ENCODE measurements around the gene ALDH7A1.

ALDH7A1 gene

DNA sequence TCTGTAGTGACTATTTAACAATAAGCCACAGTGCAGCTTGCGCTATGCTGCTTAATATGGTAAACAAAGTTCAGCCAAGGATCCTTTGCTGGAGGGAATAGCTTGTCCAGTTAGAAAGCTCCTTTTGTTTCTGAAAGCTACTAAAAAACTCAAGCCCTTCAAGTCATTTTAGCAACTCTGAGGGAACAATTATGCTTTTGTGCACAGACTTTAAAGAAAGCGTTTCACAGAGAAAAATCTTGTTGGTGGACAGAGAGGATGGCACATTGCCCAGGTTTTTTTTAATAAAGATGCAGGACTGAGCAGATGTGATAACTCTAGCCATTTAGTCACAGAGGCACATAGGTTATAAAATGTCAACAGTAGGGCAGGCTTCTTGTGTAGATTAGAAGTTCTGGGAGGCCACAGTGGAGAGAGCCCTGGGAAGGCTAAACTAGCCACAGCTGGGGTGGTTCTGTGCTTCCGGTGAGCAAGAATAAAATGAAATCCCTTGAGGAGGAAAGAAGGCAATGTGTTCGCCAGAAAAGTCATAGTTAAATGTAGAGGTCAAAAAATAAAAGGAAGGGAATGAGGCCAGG lies 63.4 kb downstream of the ALDH7A1 start:
- TF ChIP-seq, protein P1, sequence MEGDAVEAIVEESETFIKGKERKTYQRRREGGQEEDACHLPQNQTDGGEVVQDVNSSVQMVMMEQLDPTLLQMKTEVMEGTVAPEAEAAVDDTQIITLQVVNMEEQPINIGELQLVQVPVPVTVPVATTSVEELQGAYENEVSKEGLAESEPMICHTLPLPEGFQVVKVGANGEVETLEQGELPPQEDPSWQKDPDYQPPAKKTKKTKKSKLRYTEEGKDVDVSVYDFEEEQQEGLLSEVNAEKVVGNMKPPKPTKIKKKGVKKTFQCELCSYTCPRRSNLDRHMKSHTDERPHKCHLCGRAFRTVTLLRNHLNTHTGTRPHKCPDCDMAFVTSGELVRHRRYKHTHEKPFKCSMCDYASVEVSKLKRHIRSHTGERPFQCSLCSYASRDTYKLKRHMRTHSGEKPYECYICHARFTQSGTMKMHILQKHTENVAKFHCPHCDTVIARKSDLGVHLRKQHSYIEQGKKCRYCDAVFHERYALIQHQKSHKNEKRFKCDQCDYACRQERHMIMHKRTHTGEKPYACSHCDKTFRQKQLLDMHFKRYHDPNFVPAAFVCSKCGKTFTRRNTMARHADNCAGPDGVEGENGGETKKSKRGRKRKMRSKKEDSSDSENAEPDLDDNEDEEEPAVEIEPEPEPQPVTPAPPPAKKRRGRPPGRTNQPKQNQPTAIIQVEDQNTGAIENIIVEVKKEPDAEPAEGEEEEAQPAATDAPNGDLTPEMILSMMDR (IDR thresholded peaks at IDR 0.05; ENCODE audit: control extremely low read depth, extremely low read depth, low read depth, missing control alignments), result no peak
- POLR2A ChIA-PET, result no interaction called here
- CTCF ChIA-PET, result interaction anchor here (0.8 to 14.5 kb wide), 7 partner anchors 7 to 191 kb away, joined by 3 to 220 read pairs (median 4); no protein-coding TSS in a partner anchor
- DNase-seq (ENCODE audit: extremely low spot score), result no peak

DNA sequence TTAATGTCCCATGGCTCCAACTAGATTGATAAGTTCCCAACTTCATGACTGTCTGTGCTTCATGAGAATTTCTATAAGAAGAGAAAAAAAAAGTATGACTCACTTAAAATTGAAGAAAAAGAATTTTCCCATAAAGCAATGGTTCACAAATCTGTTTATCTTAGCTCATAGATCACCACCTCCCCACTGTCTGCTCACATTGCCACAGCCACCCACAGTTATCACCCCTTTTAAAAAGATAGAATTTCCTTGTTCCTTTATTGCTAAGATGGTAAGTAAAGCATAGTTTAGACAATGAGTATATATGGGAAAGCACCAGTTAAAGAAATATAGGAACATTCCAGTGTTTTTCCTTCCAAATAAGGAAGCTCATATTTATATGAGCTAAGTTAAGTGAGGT lies 67.1 kb downstream of the ALDH7A1 start:
- POLR2A ChIA-PET, result no interaction called here
- TF ChIP-seq, protein P1 (IDR thresholded peaks at IDR 0.05; ENCODE audit: control extremely low read depth, extremely low read depth, low read depth, missing control alignments), result no peak

DNA sequence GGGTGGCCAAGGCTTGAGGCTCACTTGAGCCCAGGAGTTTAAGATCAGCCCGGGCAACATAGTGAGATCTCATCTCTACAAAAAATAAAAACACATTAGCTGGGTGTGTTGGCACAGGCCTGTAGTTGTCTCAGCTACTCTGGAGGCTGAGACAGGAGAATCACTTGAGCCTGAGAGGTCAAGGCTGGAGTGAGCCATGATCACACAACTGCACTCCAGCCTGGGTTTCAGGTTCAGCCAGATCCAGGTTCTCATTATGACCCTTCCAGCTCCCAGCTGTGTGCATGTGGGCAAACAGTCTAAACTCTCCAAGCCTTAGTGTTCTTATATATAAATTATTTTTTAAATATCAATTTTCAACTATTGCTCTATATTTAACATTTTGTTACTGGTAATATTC lies 67.9 kb downstream of the ALDH7A1 start:
- DNase-seq (ENCODE audit: extremely low spot score), result no peak
- CTCF ChIA-PET, result interaction anchor here (1.2 to 1.5 kb wide), 2 partner anchors 12 to 20 kb away, joined by 4 read pairs; no protein-coding TSS in a partner anchor
- POLR2A ChIA-PET, result no interaction called here
- TF ChIP-seq, protein P1 (IDR thresholded peaks at IDR 0.05; ENCODE audit: control extremely low read depth, extremely low read depth, low read depth, missing control alignments), result no peak

More for the DNA sequence above, 67.1 kb downstream of the ALDH7A1 start:
- no peak for DNase-seq (ENCODE audit: extremely low spot score)
- CTCF ChIA-PET, result interaction anchor here (1.2 to 1.5 kb wide), 3 partner anchors 11 to 189 kb away, joined by 3 to 4 read pairs (median 4); no protein-coding TSS in a partner anchor

DNA sequence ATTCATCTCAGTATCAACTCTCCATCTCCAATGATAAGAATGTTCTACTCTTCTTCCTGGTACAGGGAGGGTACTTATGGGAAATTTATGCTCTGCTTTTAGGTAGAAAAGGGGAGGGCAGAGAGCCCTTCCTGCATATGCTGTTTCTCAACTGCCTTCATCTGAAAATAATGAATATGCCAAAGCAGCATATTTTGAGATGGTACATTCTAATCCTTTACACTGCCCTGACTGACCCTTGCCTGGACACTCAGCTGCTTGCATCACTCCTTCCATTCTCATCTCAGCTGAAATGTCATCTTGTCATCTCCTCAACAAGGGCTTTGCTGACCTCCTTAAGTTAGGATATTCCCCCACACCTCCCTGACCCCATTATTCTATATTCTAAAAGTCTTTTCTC lies 68.5 kb downstream of the ALDH7A1 start:
- CTCF ChIA-PET, result no interaction called here
- POLR2A ChIA-PET, result no interaction called here
- TF ChIP-seq, protein P1 (IDR thresholded peaks at IDR 0.05; ENCODE audit: control extremely low read depth, extremely low read depth, low read depth, missing control alignments), result no peak
- DNase-seq (ENCODE audit: extremely low spot score), result no peak

DNA sequence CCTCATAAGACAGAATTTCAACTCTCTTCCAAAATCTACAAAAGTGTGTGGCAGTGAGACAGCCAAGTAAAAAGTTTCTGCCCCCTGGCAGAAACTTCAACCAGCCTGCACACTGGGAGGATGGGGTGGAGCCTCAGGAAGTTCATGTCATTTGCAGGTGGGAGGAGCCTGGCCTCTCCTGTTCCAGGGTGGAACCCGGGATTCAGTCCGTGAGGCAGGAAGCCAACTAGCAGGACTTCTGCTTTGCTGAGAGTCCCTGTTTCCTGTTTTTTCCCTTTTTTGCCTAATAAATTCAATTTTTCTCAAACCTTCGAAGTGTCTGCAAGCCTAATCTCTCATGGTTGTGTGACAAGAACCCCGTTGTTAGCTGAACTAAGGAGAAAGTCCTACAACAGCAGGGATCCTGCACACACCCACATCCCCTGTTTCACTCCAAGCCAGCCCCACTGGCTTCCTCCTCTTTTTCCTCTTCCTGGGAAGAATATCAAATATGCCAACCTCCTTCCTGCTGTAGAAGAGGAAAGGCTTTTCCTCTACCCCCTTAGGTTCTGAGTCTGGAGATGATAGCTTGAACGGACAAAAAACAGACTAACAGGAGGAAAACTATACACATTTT lies 69.3 kb downstream of the ALDH7A1 start:
- DNase-seq (ENCODE audit: extremely low spot score), result no peak
- ChIA-PET POLR2A (no interaction called here), CTCF (interaction anchor here (1.4 kb wide), 1 partner anchor 14 kb away, joined by 4 read pairs; no protein-coding TSS in a partner anchor)
- TF ChIP-seq, protein P1 (IDR thresholded peaks at IDR 0.05; ENCODE audit: control extremely low read depth, extremely low read depth, low read depth, missing control alignments), result no peak

DNA sequence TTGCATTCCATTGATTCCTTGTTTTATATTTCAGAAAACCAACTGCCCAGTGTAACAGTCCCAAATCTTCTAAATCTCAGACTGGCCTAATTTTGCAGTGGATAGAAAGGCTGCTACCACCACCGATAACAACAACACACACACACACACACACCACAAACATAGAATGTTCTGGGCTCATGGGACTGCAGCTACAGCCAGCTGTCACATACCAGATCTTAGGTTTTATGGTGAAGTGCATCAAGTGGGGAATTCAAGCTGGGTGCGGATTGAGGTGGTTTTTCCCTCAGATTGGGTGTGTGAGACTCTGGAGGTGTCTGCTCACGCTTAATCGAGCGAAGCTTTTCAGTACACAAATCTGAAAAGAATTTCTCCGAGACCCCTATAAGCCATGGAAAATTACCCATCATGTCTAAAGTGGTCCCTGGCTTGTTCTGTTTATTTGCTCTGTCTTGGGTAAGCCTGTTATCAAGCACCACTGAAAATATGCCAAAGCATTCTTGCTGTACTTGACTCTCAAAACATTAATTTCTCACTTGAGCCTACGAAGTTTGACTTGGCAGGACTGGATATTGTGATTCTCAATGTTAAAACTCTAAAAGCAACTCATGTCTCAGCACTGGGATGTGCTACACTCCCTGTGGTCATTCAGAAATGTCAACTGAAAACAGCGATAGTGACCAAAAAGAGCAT lies 71.1 kb downstream of the ALDH7A1 start:
- TF ChIP-seq, protein P1 (IDR thresholded peaks at IDR 0.05; ENCODE audit: control extremely low read depth, extremely low read depth, low read depth, missing control alignments), result no peak
- POLR2A ChIA-PET, result no interaction called here
- no peak for DNase-seq (ENCODE audit: extremely low spot score)
- CTCF ChIA-PET, result interaction anchor here (1.4 kb wide), 1 partner anchor 11 kb away, joined by 8 read pairs; no protein-coding TSS in a partner anchor

Data from GM10248 (cell line).